Endothelial cell of hepatic sinusoid (primary cell): Measurements from ENCODE around the gene STOML1.

Source experiments
- in situ Hi-C: cut with HindIII; loops from 2 replicates; pipeline ENCODE4 v1.10.0; 2017; ENCODE audit warnings: low sequenced_read_pairs

STOML1 gene, protein sequence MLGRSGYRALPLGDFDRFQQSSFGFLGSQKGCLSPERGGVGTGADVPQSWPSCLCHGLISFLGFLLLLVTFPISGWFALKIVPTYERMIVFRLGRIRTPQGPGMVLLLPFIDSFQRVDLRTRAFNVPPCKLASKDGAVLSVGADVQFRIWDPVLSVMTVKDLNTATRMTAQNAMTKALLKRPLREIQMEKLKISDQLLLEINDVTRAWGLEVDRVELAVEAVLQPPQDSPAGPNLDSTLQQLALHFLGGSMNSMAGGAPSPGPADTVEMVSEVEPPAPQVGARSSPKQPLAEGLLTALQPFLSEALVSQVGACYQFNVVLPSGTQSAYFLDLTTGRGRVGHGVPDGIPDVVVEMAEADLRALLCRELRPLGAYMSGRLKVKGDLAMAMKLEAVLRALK

DNA sequence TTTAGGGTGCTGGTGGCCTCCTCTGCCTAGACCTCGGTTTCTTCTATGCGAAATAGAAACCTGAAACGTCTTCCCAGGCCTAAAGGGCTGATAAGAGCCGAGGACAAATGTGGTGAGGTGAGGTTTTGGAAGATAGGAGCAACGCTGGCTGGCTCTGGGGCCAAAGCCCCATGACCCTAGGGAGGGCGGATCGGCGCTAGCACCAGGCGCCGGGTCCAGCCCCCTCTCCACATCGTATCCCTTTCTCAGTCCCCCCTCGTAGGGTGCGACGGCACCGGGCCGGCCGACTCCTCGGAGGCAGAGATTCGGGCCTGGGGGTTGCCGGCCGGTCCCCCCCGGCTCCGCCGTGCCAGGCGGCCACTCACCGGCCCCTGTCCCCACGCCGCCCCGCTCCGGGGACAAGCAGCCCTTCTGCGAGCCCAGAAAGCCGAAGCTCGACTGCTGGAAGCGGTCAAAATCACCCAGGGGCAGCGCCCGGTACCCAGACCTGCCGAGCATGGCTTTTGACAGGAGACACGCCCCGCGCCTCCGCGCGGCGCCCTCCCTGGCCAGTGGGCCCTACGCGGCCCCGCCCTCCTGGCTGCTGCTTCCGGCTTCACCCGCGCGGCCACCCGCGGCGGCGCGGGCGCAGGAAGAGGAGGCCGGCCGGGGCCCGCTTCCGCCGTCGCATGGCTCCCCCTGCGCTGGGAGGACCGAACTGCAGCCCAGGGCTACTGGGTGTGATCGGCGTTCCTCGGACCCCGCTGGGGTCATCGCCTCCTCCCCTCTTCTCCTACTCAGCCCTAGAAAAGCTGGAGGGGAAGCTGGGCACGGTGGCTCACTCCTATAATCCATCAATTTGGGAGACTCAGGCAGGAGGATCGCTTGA, at the start of gene STOML1:
Gene STOML1 (minus strand): TSS at position 570 of the 868 bp plus-strand sequence. CDS start 72 bp downstream, at position 498.
- in situ Hi-C loops: loop anchor here (5.0 kb wide), 1 partner anchor 55 kb away; no protein-coding TSS in a partner anchor

DNA sequence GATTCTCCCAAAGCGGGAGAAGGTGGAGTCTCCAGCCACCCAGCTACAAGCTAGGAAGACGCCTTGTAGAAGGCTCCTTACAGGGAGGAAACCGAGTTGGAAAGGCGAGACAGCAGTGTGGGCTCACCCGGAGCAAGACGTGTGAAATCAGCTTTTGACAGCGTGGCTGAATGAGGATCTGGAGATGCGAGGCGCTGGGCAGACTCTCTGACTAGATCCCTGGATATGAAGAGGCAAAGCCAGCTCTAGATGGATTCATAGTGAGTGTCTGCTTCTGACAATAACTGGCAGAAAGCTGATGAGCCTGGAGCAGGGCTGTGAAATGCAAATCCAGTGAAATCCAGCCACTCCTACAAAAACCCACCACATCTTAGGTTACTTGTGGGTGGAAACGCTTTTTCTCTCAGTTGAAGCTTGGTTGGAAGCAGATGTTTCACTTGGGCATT, 49.2 kb upstream of the STOML1 start:
- in situ Hi-C loops: no loop called here

DNA sequence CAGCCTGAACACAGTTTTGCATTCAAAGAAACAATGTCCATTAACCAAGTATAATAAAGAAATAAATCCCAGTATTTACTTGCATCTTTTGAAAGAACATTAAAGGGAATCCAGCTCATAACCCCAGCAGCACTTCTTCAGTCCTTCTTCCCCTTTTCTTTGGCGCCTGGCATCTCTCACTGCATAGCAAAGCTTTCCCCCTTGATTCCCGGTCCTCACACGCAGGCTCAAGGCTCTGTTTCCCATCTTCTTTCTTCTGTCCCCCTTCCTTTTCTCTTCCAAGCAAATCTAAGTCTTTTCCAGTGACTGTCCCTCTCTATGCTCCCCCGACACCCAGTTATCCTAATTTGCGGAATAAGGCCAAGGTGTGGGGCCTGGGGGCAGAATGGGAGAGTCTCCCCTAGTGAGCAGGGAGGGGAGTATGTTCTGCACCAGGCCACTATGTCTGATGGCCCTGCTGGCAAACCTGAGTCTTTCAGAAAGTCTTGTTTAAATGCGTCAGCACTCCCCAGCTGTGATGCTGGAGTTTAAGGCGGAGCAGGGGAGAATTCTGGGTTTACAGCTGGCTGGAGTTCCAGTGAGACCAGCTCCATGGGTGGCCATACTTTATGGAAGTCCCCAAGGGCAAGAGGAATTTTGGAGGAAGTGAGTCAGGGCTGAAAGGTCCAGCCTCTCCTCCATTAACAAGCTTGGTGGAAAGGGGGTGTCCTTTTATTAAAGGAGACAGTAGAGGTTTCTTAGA, 48.2 kb upstream of the STOML1 start:
- in situ Hi-C loops: no loop called here

DNA sequence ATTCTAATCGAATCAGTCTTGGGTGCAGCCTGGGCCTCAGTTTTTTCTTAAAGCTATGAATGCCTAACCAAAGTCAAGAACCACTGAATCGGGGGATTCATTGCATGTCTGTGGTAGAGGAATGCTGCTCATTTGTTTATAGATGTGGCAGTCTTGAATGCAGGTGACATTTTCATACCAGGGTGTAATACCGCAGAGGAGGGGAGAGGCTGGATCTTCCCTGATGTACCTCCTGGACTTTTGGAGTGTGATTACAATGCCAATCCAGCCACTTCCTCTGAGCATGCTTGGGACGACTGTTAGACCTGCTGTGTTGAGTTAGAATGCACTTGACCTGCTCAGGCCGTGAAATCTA, 47.5 kb upstream of the STOML1 start:
- in situ Hi-C loops: no loop called here

DNA sequence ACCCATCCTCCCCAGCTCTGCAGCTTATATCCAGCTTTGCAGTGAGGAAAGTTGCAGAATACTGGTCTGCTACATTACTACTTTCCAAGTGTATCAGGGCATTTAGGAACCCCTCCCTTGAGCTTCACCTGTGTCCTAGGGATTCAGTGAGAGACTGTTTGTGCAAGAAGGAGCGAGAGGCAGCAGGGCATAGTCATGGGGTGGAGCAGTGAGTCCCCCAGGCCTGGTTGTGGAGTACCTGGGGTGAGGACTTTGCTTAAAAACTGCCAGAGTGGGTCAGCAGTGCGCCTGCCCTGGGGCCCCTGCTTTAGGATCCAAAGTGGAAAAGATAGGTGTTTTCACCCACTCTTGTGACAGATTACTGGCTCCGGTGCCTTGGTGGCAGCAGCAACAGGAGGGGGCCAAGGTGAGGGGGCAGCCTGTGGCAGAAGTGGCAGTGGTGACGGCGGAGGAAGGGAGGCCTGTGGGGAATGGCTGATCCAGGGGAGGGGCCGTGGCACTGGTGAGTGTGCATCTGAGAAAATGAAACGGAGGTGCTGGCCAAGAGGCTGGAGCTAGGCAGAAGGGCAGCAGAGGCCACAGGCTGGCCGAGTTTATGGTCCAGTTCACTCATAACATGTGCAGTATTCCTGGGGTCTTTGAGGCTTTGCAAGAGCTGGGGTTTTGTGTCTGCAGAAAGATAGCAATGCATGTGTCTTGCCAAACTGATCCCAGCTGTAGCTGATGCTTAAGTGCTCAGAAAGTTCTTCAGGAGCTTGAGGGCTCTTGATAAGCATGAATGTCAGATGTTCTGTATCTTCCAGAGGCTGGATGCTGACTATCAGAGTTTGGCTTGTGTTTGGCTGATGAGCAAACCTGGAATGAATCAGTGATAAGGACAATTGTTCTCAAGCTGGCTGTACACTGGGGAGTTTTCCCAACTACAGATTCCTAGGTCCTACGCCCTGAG, 46.9 kb upstream of the STOML1 start:
- in situ Hi-C loops: no loop called here

DNA sequence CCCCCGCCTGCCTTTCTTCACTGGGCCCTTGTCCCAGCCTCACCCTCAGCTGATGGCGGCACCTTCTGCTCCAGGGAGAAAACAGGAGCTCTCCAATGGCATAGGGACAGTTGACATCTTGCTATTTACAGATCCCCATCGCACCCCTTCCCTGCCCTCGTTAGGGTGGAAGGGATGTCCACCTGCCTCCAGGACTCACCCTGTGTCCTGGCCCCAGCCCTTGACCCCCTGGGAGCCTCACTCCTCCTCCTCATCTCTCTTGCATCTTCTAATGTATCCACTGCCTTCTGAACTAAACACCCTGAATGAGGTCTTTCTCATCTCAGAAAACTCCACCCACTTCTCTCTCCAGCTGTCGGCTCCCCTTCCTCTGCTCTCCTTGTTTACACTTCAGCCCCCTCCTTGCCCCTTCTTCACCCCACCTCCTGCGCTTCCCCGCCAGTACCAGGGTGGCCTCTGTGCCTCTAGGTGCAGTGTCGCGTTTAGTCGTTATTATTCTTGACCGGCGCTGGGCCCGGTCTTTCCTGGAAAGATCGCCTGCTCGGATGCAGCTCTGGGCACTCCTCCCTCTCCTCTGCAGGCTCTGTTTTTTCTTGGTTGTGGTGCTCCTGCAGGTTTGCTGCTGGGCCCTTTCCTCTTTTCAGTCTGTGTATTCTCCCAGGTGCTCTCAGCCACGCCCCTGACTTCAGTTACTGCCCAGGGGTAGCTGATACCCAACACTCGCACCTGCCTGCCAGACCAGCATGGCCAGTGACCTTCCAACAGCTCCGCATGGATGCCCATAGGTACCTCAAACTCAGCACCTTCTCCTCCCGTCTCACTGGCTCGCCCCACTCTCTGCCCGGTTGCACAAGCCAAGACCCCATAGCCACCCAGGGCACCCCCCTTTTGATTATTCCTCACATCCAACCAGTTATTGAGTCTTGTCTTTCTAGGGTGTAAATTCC, 45.3 kb upstream of the STOML1 start:
- in situ Hi-C loops: no loop called here

DNA sequence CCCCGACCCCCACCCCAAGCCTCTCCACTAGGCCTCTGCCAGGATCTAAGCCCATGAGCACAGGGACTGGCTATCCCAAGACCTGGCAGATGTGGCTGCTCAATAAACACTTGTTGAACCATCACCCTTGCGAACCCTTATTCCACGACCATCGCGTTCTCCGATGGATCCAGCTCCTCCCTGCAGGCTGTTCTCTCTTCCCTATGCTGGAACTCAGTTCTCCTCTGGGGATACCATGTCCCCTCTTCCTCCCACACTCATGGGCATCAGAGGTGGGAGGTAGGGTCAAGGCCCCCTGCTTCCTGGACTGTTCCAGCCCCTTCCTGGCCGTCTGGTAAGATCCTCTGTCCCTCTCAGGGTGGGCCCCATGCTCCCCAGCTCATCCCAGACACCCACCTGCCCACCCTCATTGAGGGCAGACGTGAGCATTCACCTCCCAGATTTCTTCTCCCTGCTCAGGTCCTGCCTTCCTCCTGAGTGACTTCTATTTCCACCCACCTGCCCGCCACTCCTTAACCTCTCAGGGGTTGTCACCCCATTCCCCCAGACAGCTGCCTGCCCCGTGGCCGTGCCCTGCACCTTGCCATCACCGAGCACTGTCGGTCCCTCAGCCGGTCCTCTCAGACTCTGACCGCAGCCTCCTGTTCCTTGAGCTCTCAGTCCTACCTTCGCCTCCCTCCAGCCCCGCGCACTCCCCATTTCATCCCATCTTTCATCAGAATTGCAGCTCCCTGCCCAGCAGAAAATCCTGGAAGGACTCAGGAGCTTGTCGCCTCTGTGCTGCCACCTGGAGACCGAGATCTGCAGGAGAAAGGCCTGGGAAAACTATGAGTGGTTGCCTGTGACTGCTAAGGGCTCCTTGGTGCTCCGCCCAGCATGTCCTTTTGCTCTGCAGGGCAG, 44.4 kb upstream of the STOML1 start:
- in situ Hi-C loops: no loop called here

DNA sequence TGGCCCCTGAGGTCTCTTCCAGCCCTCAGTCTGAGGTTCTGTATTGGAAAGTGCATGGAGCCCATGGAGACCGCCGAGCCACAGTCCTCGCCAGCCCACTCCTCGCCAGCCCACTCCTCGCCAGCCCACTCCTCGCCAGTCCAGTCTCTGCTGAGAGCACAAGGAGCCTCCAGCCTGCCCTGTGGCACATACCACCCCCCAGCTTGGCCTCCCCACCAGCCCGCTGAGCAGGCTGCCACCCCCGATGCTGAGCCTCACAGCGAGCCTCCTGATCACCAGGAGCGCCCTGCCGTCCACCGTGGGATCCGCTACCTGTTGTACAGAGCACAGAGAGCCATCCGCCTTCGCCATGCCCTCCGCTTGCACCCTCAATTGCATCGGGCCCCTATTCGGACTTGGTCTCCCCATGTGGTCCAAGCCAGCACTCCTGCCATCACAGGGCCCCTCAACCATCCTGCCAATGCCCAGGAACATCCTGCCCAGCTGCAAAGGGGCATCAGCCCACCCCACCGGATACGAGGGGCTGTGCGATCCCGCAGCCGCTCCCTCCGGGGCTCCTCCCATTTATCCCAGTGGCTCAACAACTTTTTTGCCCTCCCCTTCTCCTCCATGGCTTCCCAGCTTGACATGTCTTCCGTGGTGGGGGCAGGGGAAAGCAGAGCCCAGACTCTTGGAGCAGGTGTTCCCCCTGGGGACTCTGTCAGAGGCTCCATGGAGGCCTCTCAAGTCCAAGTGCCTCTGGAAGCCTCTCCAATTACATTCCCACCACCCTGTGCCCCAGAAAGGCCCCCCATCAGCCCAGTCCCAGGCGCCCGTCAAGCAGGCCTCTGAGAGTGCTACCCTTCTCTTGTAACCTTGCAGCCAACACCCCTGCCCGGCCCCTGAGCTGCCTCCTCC, 43.3 kb upstream of the STOML1 start:
- in situ Hi-C loops: no loop called here

DNA sequence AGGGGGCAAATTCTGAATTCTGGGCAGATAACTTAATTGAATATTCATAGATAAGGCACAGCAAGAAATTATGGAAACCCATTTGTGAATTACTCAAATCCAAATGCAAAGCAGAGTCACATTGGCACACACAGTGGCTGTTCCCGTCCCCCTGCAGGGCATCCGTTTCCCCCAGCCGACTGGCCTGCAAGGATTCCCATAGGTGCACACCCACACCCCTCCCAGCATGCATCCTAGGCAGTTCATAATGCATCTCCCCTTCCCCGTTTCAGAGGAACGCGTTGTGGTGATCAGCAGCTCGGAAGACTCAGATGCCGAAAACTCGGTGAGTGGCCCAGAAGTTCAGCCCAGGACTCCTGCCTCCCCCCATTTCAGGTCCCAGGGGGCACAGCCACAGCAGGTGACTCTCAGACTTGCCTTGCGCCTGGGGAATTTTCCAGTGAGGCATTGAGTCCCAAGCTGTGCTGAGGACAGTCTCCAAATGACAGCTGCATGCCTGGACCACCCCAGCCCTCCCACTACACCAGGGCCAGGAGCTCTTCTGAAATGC, 42.2 kb upstream of the STOML1 start:
- in situ Hi-C loops: no loop called here

DNA sequence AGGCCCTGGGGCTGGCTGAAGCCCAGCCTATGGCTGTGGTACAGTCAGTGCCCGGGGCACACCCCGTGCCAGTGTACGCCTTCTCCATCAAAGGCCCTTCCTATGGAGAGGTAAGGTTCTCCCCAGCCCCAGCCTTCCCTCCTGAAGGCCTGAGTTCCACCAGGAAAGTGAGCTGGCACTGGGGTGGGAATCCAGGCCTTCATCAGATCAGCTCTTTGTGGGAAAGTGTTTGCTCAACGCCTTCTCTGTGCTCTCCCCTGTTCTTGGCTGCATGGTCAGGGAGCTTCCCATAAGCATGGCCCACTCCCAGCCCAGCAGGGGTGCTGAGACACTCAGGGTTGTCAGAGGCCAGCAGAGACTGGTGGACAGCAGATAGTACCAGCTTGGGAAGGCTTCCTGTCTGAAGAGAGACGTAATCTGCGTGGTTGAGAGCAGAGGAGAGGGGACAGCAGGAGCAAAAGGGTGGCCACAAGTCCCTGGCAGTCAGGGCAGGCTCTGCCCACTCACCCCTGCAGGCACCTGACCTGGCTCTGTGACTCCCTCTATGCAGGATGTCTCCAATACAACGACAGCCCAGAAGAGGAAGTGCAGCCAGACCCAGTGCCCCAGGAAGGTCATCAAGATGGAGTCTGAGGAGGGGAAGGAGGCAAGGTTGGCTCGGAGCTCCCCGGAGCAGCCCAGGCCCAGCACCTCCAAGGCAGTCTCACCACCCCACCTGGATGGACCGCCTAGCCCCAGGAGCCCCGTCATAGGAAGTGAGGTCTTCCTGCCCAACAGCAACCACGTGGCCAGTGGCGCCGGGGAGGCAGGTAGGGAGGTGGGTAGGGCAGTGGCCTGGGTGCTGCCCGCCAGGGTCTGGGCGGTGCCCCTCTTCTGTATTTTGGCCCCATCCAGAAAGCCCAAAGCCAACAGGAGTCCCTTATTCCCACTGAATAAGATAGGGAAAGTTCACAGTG, 40.8 kb upstream of the STOML1 start:
- in situ Hi-C loops: no loop called here

DNA sequence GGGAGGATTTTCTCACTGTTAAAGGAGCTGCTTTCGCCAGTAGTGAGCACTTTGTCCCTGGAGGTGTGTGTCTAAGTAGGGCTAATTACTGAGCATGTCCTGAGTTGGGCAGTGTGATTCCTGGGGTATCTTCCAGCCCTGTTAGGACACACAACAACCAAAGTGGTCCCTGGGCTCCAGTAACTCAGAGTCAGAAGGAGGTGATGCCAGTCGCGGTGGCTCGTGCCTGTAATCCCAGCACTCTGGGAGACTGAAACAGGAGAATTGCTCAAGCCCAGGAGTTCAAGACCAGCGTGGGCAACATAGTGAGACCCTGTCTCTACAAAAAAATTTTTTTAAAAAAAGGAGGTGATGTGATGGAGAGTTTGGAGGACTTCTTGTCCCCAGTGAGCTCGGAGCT, 40.0 kb upstream of the STOML1 start:
- in situ Hi-C loops: no loop called here

DNA sequence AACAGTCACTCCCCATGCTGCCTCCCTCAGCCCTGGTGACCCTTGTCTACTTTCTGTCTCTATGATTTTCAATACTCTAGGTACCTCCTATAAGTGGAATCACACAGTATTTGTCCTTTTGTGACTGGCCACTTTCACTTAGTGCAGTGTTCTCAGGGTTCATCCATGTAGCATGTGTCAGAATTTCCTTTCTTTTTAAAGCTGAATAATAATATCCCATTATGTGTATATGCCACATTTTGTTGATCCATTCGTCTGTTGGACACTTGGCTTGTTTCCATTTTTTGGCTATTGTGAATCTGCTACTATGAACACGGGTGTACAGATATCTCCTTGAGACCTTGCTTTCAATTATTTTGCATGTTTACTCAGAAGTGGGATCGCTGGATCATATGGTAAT, 36.6 kb upstream of the STOML1 start:
- in situ Hi-C loops: no loop called here

DNA sequence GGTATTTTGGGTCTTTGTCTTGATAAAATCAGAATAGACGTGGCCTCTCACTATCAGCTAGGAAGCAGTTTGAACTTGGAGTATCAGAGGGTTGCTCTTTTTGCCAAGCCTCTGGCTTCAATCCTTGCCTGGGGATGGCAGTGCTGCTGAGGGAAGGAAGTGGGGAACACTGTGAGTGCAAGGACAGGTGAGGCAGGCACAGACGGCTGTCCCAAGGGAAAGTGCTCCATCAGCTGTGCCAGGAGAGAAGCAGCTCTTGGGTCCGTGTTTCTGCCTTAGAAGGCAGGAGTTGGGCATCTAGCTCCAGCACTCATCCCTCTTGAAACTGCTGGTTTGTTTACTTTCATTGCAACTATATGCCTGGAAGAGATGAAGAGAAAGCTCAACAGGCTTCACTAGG, 35.6 kb upstream of the STOML1 start:
- in situ Hi-C loops: no loop called here

DNA sequence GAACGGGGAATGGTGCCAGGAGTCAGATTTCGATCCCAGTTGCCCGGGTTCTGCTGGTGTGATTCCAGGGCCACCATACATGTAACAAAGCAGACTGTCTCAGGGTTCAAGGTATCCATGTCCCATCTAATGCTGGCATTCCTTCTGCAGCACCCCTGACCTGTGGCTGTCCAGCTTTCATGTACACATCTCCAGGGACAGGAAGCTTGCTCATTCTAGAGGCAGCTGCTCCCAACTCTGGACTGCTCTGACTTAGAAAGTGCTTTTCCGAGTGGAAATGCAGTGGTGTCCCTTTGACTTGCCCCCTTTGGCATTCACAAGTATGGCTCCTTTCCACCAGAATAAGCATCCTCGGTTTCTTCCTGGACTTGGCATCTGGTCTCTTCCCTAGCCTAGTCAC, 33.3 kb upstream of the STOML1 start:
- in situ Hi-C loops: no loop called here

DNA sequence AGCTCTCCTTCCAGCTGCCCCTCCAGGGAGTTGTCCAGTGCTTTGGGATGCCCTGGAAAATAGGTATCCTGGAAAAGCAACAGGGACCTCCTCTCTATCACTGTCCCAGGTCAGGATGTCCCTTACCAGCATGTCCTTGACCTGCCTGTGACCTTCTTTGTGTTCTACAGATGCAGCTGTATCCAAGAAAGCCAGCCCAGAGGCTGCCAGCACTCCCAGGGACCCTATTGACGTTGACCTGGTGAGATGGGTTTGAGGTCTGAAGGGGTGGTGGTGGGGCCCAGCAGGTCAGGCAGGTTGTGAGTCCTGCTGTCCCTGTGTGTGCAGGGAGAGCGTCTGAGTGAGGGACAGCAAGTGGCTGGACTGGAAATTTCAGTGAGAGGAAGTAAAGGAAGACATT, 32.6 kb upstream of the STOML1 start:
- in situ Hi-C loops: no loop called here
